ENCODE measurements around the gene ZNF280B. TPM values are rescaled to one million over a fixed set of nuclear protein-coding genes. Genes with fewer than 3 reads are reported as not detected.

Gene ZNF280B
- total and polyA plus RNA-seq, 2 donors (not counting 1 experiment from before 2014, with no cell fraction given), result 0.67 to 3.5 TPM

GRCh38 chr22:22553735-22554586 lies 45.4 kb upstream of the ZNF280B start:
- ChIA-PET CTCF (interaction anchor here (0.9 to 2.1 kb wide), 8 partner anchors 10 to 232 kb away, joined by 3 to 9 read pairs (median 4); no protein-coding TSS in a partner anchor), POLR2A (no interaction called here)
- H3K79me2 ChIP-seq (ENCODE audit: control insufficient read depth, insufficient read depth, low read length), result no peaks in the 10 kb centered on the region
- no peak for DNase-seq
- H3K9ac ChIP-seq (ENCODE audit: low read length), result no peak overlapping the region
- ATAC-seq (ENCODE audit: low read depth), result no peak
- Mint-ChIP-seq H3K4me3 (no peak overlapping the region), H3K27me3 (no peaks in the 10 kb centered on the region), H3K27ac (no peak overlapping the region), H3K9me3 (ENCODE audit: insufficient read depth) (no peaks in the 10 kb centered on the region), H3K4me1 (peaks cover 3% of the 10 kb centered on the region)
- no peak overlapping the region for H3K27ac ChIP-seq (ENCODE audit: low read length in 2 of 2)
- H3K4me2 ChIP-seq (replicated peaks; ENCODE audit: low read depth, low read length, poor library complexity, severe bottlenecking), result no peak overlapping the region
- TF ChIP-seq EZH2 (IDR thresholded peaks at IDR 0.05; ENCODE audit: borderline replicate concordance, insufficient read depth, low read depth, low read length, poor library complexity, severe bottlenecking) (no peak), CTCF (IDR thresholded peaks at IDR 0.05) (no peak)
- no peaks in the 10 kb centered on the region for H4K20me1 ChIP-seq (ENCODE audit: control insufficient read depth, insufficient read depth, low read length, poor library complexity, severe bottlenecking)
- H3K27me3 ChIP-seq (replicated peaks in 1 of 4; ENCODE audit: control extremely low read depth in 1 of 4, control insufficient read depth in 3 of 4, insufficient read depth in 4 of 4, low read length in 3 of 4), result no peaks in the 10 kb centered on the region
- intact Hi-C loops (cut with micrococcal nuclease), result no loop called here
- no peak overlapping the region for H2AFZ ChIP-seq (ENCODE audit: insufficient read depth, low read depth, low read length, poor library complexity, severe bottlenecking)
- H3K36me3 ChIP-seq (replicated peaks in 1 of 2; ENCODE audit: control extremely low read depth in 1 of 2, control insufficient read depth in 1 of 2, extremely low read depth in 1 of 2, insufficient read depth in 2 of 2, low read length in 1 of 2), result no peaks in the 10 kb centered on the region
- WGBS (ENCODE audit: insufficient coverage), result no CpG with 5 or more reads among the region's 8 CpGs
- H3K4me3 ChIP-seq (ENCODE audit: control extremely low read depth in 1 of 5, extremely low read depth in 1 of 5, insufficient read depth in 1 of 5, low read depth in 2 of 5, low read length in 4 of 5), result no peak overlapping the region
- H3K4me1 ChIP-seq (ENCODE audit: control insufficient read depth in 2 of 2, insufficient read depth in 2 of 2, low read length in 2 of 2), result peaks cover 3% of the 10 kb centered on the region in 2 donors
- peaks cover 0 to 11% (median 0%) of the 10 kb centered on the region in 3 donors for H3K9me3 ChIP-seq (ENCODE audit: control extremely low read depth in 1 of 3, control insufficient read depth in 2 of 3, insufficient read depth in 1 of 3, low read length in 2 of 3)

- H3K27ac ChIP-seq (ENCODE audit: low read length in 2 of 2), result no peak overlapping the region
- DNase-seq, result no peak
- H2AFZ ChIP-seq (ENCODE audit: insufficient read depth, low read depth, low read length, poor library complexity, severe bottlenecking), result no peak overlapping the region
- no peaks in the 10 kb centered on the region for H3K27me3 ChIP-seq (replicated peaks in 1 of 4; ENCODE audit: control extremely low read depth in 1 of 4, control insufficient read depth in 3 of 4, insufficient read depth in 4 of 4, low read length in 3 of 4)
- ChIA-PET POLR2A (no interaction called here), CTCF (interaction anchor here (0.9 to 1.7 kb wide), 6 partner anchors 8 to 345 kb away, joined by 4 to 7 read pairs (median 4); no protein-coding TSS in a partner anchor)
- peaks cover 0 to 8% (median 0%) of the 10 kb centered on the region in 3 donors for H3K9me3 ChIP-seq (ENCODE audit: control extremely low read depth in 1 of 3, control insufficient read depth in 2 of 3, insufficient read depth in 1 of 3, low read length in 2 of 3)
- intact Hi-C loops (cut with micrococcal nuclease), result no loop called here
- no peak for ATAC-seq (ENCODE audit: low read depth)
- no peaks in the 10 kb centered on the region for H4K20me1 ChIP-seq (ENCODE audit: control insufficient read depth, insufficient read depth, low read length, poor library complexity, severe bottlenecking)
- Mint-ChIP-seq H3K9me3 (ENCODE audit: insufficient read depth) (no peaks in the 10 kb centered on the region), H3K27me3 (no peaks in the 10 kb centered on the region), H3K27ac (no peak overlapping the region), H3K4me3 (no peak overlapping the region), H3K4me1 (peaks cover 1% of the 10 kb centered on the region)
- WGBS (ENCODE audit: insufficient coverage), result no CpG with 5 or more reads among the region's 1 CpG
- no peak overlapping the region for H3K4me2 ChIP-seq (replicated peaks; ENCODE audit: low read depth, low read length, poor library complexity, severe bottlenecking)
- H3K79me2 ChIP-seq (ENCODE audit: control insufficient read depth, insufficient read depth, low read length), result no peaks in the 10 kb centered on the region
- H3K4me3 ChIP-seq (ENCODE audit: control extremely low read depth in 1 of 5, extremely low read depth in 1 of 5, insufficient read depth in 1 of 5, low read depth in 2 of 5, low read length in 4 of 5), result no peak overlapping the region
- peaks cover 0 to 1% of the 10 kb centered on the region in 2 donors for H3K4me1 ChIP-seq (ENCODE audit: control insufficient read depth in 2 of 2, insufficient read depth in 2 of 2, low read length in 2 of 2)
- H3K36me3 ChIP-seq (replicated peaks in 1 of 2; ENCODE audit: control extremely low read depth in 1 of 2, control insufficient read depth in 1 of 2, extremely low read depth in 1 of 2, insufficient read depth in 2 of 2, low read length in 1 of 2), result no peaks in the 10 kb centered on the region
- TF ChIP-seq EZH2 (IDR thresholded peaks at IDR 0.05; ENCODE audit: borderline replicate concordance, insufficient read depth, low read depth, low read length, poor library complexity, severe bottlenecking), result no peak
- no peak for TF ChIP-seq CTCF (IDR thresholded peaks at IDR 0.05)
- H3K9ac ChIP-seq (ENCODE audit: low read length), result no peak overlapping the region
These were observed 44.6 kb upstream of the ZNF280B start for GRCh38 chr22:22553141-22553540.
